GM20000 (cell line): Measurements from ENCODE around the gene ROS1.
A peak's percentile ranks its signal among the peaks of the same experiment; 100 is the strongest.

Experiments
- DNase-seq: peaks from one replicate; pipeline ENCODE4 v3.0.0; 2012; ENCODE audit warnings: low spot score
- CTCF ChIP-seq: IDR thresholded peaks from 2 replicates; pipeline ENCODE4 v1.5.1; 2012; ENCODE audit warnings: mild to moderate bottlenecking, control low read depth; ENCODE audit errors: extremely low read depth, missing control alignments

ROS1 gene

DNA sequence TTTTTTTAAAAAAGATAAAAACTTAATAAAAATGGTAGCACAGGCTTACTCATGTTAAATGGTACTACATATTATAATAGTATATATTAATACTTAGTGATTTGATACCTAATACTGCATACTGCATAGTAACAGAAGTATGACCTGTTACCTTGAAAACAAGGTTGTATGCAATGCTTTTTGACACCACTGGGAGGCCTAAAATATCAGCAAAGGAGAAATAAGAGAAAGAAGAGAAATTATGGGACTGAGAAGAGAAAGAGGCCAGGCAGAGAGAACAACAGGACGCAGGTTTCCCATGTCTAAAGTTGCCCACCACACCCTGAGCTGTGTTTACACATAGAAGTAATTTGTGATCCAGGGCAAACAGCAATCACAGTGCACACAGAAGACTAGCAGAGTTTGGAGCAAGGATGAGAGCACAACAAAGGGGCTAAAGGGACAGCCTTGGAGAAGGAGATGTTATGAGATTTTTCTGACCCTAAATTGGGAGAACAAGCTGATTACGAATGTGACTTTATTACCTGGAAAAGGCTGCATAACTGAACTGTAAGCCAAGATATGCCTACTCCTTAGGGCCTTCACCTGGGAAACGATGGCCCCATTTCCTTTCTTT lies 73.2 kb downstream of the ROS1 start:
- no peak for TF ChIP-seq CTCF
- no peak for DNase-seq

- no peak for TF ChIP-seq CTCF
- DNase-seq = no peak
Observed at GRCh38 chr6:117351521-117351920, 74.2 kb downstream of the ROS1 start.

DNA sequence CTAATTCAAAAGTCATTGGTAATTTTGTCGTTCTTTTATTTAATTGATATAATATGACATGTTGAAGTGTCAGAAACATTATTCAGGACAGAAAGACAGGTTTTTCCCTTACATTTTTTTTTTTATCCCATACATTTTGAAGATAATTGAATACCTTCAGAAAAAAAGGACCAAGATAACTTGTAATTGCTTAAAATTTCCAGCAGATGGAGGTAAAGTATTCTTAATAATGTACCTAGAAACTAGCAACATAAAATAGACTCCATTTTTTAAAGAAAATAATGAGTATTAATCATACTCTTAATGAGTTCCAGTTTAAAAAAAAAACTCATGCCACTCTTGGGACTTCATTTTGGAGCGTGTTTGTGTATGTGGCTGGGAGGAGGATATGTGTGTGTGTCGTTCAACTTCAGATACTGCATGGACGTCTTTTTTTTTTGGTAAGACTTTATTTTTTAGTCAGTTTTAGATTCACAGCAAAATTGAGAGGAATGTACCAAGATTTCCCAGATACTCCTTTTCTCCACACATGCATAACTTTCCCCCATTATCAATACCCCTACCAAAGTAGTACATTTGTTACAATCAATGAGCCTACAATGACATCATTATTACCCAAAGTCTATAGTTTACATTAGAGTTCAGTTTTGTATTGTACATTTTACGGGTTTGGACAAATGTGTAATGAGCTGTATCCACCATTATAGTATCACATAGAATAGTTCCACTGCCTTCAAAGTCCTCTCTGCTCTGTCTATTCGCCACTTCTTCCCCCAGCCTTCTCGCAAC lies 79.4 kb downstream of the ROS1 start:
- peak; percentile 13 for DNase-seq
- TF ChIP-seq CTCF = no peak

GRCh38 chr6:117345292-117345610 lies 80.5 kb downstream of the ROS1 start:
- no peak for DNase-seq
- no peak for TF ChIP-seq CTCF

DNA sequence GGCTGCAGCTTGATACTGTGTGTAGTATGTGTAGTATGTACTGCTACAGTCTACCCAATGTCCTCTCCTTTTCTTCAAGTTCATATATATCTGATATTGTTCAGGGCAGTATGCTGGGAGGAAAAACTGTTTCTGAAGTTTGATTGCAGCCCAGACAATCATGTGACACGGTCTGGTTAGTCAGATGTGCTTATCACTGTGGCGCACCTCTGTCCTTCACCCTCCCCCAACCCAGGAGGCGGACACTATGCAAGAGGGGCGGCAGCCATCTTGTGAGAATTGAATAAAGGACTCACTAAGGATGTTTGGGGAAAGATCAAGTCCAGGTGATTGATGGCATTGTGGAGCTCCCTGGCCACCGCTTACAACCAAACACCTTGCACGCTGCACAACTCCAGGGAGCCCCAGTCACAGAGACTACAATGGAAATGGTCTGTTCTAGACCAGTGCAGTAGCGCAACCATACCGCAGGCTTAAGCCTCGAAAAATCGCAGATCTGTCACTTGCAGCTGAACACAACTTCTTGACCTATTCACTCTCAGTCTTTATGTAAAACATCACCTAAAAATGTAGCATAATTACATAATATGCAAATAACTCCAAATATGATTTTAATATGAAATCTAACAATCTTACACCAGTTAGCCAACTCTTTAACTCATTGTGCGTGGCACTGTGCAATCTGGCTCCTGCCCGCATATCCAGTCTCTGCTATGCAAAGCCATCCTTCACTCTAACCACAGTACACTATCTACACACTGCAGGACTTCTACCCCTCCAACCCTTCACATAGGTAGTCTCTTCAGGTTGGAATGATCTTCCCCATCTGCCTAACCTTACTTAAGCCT lies 81.1 kb downstream of the ROS1 start:
- no peak for TF ChIP-seq CTCF
- no peak for DNase-seq

DNA sequence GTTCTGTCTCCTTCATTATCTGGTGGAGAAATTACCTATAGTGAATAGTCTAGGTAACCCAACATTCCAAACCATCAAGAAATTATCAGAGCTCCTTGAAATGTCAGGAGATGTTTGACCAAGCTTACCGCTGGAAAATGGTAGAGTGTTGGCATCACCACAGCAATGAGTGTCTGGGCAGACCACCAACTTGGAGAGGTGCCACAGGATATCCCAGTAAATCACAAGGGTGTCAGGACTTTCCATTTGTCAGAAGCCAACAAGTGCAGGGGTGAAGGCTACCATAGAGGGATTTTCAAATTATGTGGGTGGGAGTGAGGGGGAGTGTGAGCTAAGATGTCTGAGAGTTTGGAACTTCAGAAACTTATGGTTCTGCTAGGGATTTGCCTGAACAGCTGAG lies 87.2 kb downstream of the ROS1 start:
- DNase-seq = no peak
- TF ChIP-seq CTCF = no peak

DNA sequence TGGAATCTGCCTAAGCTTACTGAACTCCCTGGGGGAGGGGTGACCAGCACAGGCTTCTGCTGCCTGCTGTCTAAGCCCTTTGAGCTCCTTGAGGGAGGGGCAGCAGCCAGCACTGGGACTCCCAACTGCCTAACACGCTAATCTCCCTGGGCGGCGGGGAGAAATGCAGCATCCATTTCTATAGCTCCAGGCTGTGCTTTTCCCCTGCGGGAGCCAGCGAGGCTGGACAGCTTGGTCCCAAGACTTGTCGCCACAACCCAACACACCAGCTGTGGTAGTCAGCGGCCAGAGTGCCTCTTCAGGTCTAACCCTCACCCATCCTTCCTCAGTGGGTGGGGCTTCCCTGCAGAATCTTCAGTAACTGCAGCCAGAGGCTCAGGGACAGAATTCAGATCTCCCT lies 95.8 kb downstream of the ROS1 start:
- no peak for TF ChIP-seq CTCF
- DNase-seq = no peak
